ENCODE results near the gene AHSP.

DNA sequence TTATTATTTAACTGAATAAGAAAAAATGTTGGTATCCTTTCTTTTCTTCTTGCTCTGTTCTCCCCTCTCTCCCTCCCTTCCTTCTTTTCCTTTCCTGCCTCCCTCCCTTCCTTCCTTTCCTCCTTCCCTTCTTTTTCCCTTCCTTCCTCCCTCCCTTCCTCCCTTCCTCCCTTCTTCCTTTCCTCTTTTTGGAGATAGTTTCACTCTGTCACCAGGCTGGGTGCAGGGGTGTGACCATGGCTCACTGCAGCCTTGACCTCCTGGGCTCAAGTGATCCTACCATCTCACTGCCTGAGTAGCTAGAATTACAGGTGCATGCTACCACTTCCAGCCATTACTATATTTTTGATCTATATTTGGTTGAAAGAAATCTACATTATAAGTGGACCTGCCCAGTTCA, 13.8 kb upstream of the AHSP start:
- TF ChIP-seq, protein P1, sequence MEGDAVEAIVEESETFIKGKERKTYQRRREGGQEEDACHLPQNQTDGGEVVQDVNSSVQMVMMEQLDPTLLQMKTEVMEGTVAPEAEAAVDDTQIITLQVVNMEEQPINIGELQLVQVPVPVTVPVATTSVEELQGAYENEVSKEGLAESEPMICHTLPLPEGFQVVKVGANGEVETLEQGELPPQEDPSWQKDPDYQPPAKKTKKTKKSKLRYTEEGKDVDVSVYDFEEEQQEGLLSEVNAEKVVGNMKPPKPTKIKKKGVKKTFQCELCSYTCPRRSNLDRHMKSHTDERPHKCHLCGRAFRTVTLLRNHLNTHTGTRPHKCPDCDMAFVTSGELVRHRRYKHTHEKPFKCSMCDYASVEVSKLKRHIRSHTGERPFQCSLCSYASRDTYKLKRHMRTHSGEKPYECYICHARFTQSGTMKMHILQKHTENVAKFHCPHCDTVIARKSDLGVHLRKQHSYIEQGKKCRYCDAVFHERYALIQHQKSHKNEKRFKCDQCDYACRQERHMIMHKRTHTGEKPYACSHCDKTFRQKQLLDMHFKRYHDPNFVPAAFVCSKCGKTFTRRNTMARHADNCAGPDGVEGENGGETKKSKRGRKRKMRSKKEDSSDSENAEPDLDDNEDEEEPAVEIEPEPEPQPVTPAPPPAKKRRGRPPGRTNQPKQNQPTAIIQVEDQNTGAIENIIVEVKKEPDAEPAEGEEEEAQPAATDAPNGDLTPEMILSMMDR (IDR thresholded peaks at IDR 0.05) = no peak
- TF ChIP-seq POLR2A (IDR thresholded peaks at IDR 0.05) = no peak

All from thyroid gland (tissue), 4 donors.